Measurements from ENCODE around the gene MAGI2.

Gene MAGI2

DNA sequence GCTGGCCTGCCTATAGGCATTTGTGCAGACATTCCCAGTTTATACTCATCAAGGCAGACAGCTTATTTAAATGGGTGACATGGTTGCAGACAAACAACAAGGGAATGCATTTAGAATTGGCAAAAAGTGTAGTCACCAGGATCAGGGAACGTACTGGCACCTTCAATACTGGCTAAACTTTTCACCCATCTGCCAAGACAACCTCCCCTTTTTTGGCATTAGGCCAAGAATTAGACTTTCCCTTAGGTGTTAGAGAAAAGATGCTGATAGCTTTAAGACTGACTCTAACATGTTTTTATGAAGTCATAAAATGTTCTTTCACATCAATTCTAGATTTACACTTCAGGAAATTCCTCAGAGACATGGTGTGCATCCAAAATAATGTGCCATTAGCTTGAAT lies 1289.0 kb downstream of the MAGI2 start:
- peak in 1 of 2 experiments; percentile 56 for DNase-seq

GRCh38 chr7:78161781-78162180 lies 1291.7 kb downstream of the MAGI2 start:
- DNase-seq, result no peak

DNA sequence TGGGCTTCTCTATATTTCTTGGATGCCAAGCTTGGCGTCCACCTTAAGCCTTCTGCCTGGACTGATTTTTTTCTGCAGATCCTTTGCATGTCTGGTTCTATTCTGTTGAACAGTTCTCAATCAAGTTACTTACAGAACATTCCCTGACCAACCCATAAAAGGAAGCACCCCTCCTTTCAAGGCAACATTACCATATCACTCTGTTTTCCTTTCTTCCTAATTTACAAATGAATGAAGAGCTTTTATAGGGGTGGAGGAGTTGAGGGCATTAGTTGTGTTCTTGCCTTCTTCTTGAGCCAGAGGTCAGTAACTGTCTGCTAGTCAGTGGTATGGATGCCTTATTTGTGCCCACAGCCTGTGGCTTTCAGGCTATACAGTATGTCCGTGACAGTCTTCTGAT lies 1293.9 kb downstream of the MAGI2 start:
- no peak for DNase-seq

DNA sequence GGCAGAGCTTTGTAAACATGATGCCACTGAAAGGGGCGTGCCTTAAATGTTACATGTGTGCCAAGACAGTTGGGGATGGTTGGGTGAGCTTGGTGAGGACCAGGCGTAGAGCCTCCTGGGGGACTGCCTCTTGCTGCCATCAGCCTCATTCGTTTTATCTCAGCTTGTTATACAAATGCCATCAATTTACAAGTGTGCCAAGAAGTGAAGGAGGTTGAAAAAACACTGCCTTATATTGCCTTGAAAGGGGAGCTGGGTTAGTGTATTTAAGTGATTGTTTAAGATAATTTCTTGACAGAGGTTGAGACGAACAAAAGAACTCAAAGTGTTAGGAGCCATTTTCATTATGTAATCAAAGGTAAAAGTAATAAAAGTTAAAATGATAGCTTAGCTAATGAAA lies 1300.2 kb downstream of the MAGI2 start:
- no peak for DNase-seq

- DNase-seq, result peak; percentile 2 to 73
These were observed 1302.2 kb downstream of the MAGI2 start for GRCh38 chr7:78151229-78151628.

DNA sequence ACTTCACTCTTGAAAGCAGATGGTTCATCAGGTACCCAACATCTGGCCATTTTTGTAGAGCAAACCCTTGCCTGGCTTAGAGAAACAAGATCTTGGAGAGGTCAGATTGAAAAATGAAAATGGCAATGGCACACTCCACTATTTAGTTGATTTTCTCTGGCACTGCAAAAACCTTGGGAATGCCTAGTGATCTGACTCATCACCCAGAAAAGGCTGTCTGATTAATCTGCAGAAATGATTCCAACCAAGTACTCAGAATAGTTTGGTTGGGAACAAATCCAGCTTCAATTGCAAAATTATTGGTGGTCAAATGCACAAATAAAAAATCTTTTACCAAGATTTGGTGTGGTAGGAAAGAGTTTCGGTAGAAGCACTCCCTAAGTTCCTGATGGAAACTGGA lies 1303.7 kb downstream of the MAGI2 start:
- DNase-seq, result peak; percentile 86 to 97

- DNase-seq, result peak; percentile 59 to 87
These were observed 1305.1 kb downstream of the MAGI2 start for GRCh38 chr7:78148166-78148894.

GRCh38 chr7:78146546-78146945 lies 1306.9 kb downstream of the MAGI2 start:
- peak in 1 of 2 experiments; percentile 41 for DNase-seq

- DNase-seq, result no peak
These were observed 1309.8 kb downstream of the MAGI2 start for GRCh38 chr7:78143661-78144060.

- DNase-seq, result peak; percentile 90 to 98
These were observed 1311.8 kb downstream of the MAGI2 start for GRCh38 chr7:78141522-78142281.

DNA sequence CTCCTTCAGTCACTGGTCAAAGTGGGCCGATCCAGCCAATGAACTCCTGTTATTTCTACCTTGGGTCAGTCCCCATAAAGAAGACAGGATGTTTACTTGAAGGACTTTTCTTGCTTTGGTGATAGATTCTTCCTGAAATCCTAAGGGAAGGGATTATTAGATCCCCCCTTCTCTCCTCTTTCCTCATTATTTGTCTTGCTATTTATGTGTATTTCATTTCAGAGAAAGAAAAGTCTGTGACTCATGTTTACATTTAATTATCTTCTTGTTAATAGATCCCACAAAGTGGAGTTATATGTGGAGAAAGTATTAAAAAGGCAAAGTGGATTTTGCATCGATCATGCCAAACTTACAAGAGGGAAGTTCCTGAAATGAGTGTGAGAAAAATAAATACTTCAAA lies 1313.4 kb downstream of the MAGI2 start:
- no peak for DNase-seq

GRCh38 chr7:78139335-78139734 lies 1314.1 kb downstream of the MAGI2 start:
- no peak for DNase-seq

GRCh38 chr7:78134774-78135173 lies 1318.7 kb downstream of the MAGI2 start:
- DNase-seq, result no peak

DNA sequence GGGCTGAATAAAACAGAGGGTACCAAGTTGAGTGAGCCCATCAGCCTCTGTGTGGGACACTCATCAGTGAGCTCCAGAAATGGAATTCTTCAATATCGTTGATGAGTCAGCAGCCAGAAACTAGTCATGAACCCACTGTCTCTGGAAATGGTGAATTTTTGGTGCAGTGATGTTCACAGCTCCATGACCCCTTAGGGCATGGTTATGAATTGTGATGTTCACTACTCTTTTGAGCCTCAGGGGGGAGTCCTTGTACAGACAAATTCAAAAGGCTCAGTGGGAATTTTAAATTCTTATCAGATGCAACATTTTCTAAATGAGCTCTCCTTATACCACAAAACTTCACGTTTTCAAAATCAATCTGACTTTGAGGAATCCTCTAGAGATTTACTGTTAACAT lies 1319.2 kb downstream of the MAGI2 start:
- peak; percentile 23 to 68 for DNase-seq

DNA sequence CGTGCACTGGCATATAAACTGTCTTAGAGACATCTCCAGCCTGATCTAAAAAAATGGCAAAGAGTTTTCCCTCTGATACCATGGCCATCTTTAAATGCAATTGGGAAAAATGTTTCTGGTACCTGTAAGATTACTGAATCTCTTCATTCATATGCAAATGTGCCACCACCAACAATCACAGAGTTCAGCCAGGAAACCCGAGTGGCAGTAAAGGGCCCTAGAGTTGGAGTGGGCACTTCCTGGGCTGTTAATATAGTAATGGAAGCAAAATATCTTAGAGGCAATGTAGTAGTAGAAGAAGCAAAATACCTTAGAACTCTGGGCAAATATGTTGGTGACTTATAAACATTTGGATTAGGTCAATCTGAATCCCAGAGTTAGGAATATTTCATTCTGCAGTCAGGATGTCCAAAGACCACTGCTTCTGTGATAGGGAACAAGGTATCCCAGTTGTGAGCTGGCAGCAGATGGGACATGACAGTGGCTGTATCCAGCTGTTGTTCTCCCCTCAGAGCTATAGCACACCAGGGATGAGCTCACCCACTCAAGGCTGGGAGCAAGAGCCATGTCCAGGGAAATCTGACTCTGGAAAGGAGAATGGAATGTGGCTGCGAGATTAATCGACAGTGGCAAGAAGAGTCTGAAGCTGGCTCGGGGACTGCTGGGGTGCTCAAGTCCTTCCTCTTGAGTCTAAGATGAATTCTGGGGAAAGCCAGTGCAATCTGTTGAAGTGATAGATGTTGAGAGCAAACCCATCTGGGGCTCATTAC lies 1322.8 kb downstream of the MAGI2 start:
- peak; percentile 85 to 96 for DNase-seq

- DNase-seq, result no peak
These were observed 1323.6 kb downstream of the MAGI2 start for GRCh38 chr7:78129865-78130264.

DNA sequence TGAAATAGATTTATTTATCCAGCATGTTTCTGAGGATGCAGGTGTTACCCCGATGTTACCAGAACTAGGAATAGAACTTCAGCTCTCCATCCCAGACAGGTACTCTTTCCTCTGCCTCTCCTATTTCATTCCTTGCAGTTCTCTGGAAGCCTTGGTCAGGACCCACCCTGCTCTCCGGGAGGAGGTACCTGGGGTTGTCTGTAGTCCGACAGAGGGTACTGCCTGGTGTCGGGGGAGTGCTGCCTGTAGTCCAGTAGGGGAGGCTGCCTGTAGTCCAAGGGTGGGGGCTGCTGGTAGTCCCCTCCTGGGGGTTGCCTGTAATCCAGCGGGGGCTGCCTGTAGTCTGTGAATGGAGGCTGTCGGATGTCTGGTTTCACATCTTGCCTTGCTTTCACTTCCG lies 1326.5 kb downstream of the MAGI2 start:
- no peak for DNase-seq

DNA sequence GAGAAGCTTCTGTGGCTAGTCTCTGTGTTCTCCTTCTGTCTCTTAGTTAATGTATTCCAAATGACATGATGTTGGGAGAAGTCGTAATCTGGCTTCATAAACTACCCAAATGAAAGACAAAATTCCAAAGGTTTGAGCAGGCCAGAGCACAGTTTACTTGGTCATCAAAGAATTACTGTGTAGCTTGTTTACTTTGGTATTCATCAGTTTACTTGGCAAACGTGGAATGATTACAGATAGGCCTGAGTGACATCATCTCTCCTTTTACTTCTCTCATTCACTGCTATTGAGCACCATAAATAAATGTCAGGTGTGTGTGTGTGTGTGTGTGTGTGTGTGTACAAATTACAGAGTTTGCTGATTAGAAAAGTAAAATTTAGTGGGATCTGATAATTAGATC lies 1327.6 kb downstream of the MAGI2 start:
- DNase-seq, result no peak

DNA sequence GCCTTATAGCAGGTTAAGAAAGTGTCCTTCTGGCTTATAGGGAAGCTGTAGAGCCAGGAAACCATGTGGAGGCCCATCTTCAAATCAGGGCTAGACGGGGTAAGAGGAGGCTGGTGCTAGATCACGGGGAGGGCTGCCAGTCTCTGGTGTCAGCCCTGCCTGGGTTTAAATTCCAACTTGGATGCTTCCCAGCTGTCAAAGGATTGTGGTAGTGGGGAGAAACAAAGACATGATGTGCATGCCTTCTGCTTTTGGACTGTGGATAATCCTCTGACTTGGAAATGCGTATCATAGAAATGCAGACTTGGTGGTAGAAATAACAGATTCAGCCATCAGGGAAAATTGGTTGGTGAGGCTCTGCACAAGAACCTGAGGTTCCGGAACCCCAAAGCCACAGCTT lies 1329.3 kb downstream of the MAGI2 start:
- DNase-seq, result peak in 1 of 2 experiments; percentile 59

DNA sequence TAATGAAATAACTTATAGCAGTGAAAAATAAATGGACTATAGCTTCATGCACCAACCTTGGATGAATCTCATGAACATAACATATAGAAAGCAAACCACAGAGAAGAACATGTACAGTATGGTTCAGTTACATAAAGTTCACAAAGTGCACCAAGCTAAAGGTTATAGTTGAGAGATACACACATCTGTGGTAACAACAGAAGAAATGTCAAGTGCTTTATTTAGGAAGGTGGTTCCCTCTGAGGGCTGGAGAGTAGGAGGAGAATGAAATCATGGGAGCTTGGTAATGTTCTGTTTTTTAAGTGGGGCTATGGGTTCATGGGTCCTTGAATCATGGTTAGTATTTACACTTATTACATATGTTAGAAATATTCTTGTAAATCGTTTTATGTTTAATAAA lies 1331.6 kb downstream of the MAGI2 start:
- DNase-seq, result no peak

DNA sequence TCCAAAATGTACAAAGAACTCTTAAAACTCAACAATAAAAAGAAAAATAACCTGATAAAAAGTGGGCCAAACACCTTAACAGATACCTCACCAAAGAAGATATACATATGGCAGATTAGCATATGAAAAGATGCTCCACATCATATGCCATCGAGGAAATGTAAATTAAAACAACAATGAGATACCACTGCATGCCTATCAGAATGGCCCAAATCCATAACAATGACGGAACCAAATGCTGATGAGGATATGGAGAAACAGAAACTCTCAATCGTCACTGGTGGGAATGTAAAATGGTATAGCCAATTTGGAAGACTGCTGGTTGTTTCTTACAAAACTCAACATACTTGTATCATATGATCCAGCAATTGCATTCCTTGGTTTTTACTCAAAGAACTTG lies 1335.0 kb downstream of the MAGI2 start:
- no peak for DNase-seq

GRCh38 chr7:78115876-78116275 lies 1337.6 kb downstream of the MAGI2 start:
- no peak for DNase-seq

GRCh38 chr7:78114993-78115392 lies 1338.5 kb downstream of the MAGI2 start:
- DNase-seq, result no peak

- DNase-seq, result no peak
These were observed 1341.0 kb downstream of the MAGI2 start for GRCh38 chr7:78112488-78112887.

Data from NCI-H524 (cell line).